Neural progenitor cell (in vitro differentiated cells): ENCODE results near the gene TRAF1. TPM values are rescaled to one million over a fixed set of nuclear protein-coding genes. Genes with fewer than 3 reads are reported as not detected.

Experiments
- DNase-seq: peaks from one replicate; pipeline ENCODE4 v3.0.0-alpha.2; 2016; ENCODE audit warnings: low spot score
- H2AFZ ChIP-seq: fragments of 200-600 bp; sonication (generic); replicated peaks from 2 replicates; pipeline ENCODE4 v1.6.1; 2016; ENCODE audit warnings: antibody characterized with exemption
- H3F3A ChIP-seq: fragments of 200-600 bp; sonication (generic); 2 replicates; pipeline ENCODE4 v1.6.1; 2016; ENCODE audit warnings: antibody characterized with exemption, low read depth
- H3K27ac ChIP-seq: fragments of 200-600 bp; sonication (generic); 2 replicates; pipeline ENCODE4 v1.5.1; 2016; ENCODE audit warnings: mild to moderate bottlenecking
- H3K27me3 ChIP-seq: fragments of 200-600 bp; sonication (generic); 2 replicates; pipeline ENCODE4 v1.6.1; 2016; ENCODE audit warnings: mild to moderate bottlenecking, moderate library complexity
- H3K36me3 ChIP-seq: fragments of 200-600 bp; sonication (generic); 2 replicates; pipeline ENCODE4 v1.5.1; 2016
- H3K4me1 ChIP-seq: fragments of 200-600 bp; sonication (generic); 2 replicates; pipeline ENCODE4 v1.6.1; 2016; ENCODE audit warnings: mixed run types
- H3K4me2 ChIP-seq: fragments of 200-600 bp; sonication (generic); 2 replicates; pipeline ENCODE4 v1.6.1; 2016
- H3K4me3 ChIP-seq: fragments of 200-600 bp; sonication (generic); 2 replicates; pipeline ENCODE4 v1.5.1; 2016
- H3K79me2 ChIP-seq: fragments of 200-600 bp; sonication (generic); 2 replicates; pipeline ENCODE4 v1.6.1; 2016; ENCODE audit warnings: low read depth
- H3K9ac ChIP-seq: fragments of 200-600 bp; sonication (generic); 2 replicates; pipeline ENCODE4 v1.6.1; 2016
- H3K9me3 ChIP-seq: fragments of 200-600 bp; sonication (generic); 2 replicates; pipeline ENCODE4 v1.5.1; 2016; ENCODE audit warnings: low read depth
- H4K20me1 ChIP-seq: fragments of 200-600 bp; sonication (generic); 2 replicates; pipeline ENCODE4 v1.6.1; 2016; ENCODE audit warnings: low read depth
- H3K27ac Mint-ChIP-seq: 3 replicates; pipeline ENCODE4 v1.8.0; 2021; ENCODE audit warnings: mixed read lengths
- H3K27me3 Mint-ChIP-seq: 2 replicates; pipeline ENCODE4 v1.8.0; 2022; ENCODE audit warnings: low read depth, mild to moderate bottlenecking, inconsistent platforms, moderate library complexity, mixed read lengths; ENCODE audit not compliant: insufficient read depth
- H3K36me3 Mint-ChIP-seq: 3 replicates; pipeline ENCODE4 v1.8.0; 2021; ENCODE audit warnings: mixed read lengths
- H3K4me1 Mint-ChIP-seq: 3 replicates; pipeline ENCODE4 v1.8.0; 2021; ENCODE audit warnings: mixed read lengths
- H3K4me3 Mint-ChIP-seq: 3 replicates; pipeline ENCODE4 v1.8.0; 2021; ENCODE audit warnings: mild to moderate bottlenecking, moderate library complexity, mixed read lengths
- H3K9me3 Mint-ChIP-seq: 3 replicates; pipeline ENCODE4 v1.8.0; 2020; ENCODE audit warnings: mixed read lengths
- CTCF ChIP-seq: fragments of 200-600 bp; sonication (generic); IDR thresholded peaks from 2 replicates; pipeline ENCODE4 v1.5.1; 2017; ENCODE audit warnings: antibody characterized with exemption, mild to moderate bottlenecking
- EZH2 ChIP-seq: fragments of 200-600 bp; sonication (generic); IDR thresholded peaks from 2 replicates; pipeline ENCODE4 v1.6.1; 2017; ENCODE audit warnings: antibody characterized with exemption, mild to moderate bottlenecking, moderate library complexity
- EZH2phosphoT487 ChIP-seq: fragments of 200-600 bp; sonication (generic); IDR thresholded peaks from 2 replicates; pipeline ENCODE4 v1.6.1; 2017; ENCODE audit warnings: antibody characterized with exemption
- total RNA-seq: library from RNA; depleted of rRNA; stranded (reverse); fragments of >200 nt; gene quantifications from 2 replicates; pipeline ENCODE4 v1.2.3, GENCODE V29; 2015; ENCODE audit warnings: low replicate concordance

The TRAF1 gene
- total RNA-seq, 1 donor from 2014 or later: 3.2 TPM

GRCh38 chr9:120946259-120946658, 19.7 kb upstream of the TRAF1 start:
- H3K4me2 ChIP-seq: no peak overlapping the region
- no peak overlapping the region for H3K27ac Mint-ChIP-seq
- H3K79me2 ChIP-seq: no peaks in the 10 kb centered on the region
- no peak overlapping the region for H2AFZ ChIP-seq
- peaks cover 13% of the 10 kb centered on the region for H3K4me1 Mint-ChIP-seq
- peaks cover 2% of the 10 kb centered on the region for H3F3A ChIP-seq
- H3K27ac ChIP-seq: no peak overlapping the region
- H3K36me3 Mint-ChIP-seq: no peaks in the 10 kb centered on the region
- no peaks in the 10 kb centered on the region for H4K20me1 ChIP-seq
- H3K27me3 ChIP-seq: no peaks in the 10 kb centered on the region
- H3K27me3 Mint-ChIP-seq: peaks cover 7% of the 10 kb centered on the region
- no peak for DNase-seq
- H3K9me3 ChIP-seq: no peaks in the 10 kb centered on the region
- peaks cover 12% of the 10 kb centered on the region for H3K4me1 ChIP-seq
- TF ChIP-seq EZH2phosphoT487: no peak
- no peak for TF ChIP-seq CTCF
- no peak for TF ChIP-seq EZH2
- H3K4me3 ChIP-seq: no peak overlapping the region
- no peaks in the 10 kb centered on the region for H3K36me3 ChIP-seq
- no peaks in the 10 kb centered on the region for H3K9me3 Mint-ChIP-seq
- no peak overlapping the region for H3K9ac ChIP-seq
- H3K4me3 Mint-ChIP-seq: no peak overlapping the region

GRCh38 chr9:120944948-120945347, 18.4 kb upstream of the TRAF1 start:
- DNase-seq: no peak
- no peak overlapping the region for H3K4me3 Mint-ChIP-seq
- peaks cover 26% of the 10 kb centered on the region for H3K4me1 ChIP-seq
- H3K79me2 ChIP-seq: no peaks in the 10 kb centered on the region
- H4K20me1 ChIP-seq: no peaks in the 10 kb centered on the region
- no peaks in the 10 kb centered on the region for H3K36me3 ChIP-seq
- no peaks in the 10 kb centered on the region for H3K27me3 ChIP-seq
- H3K27me3 Mint-ChIP-seq: peaks cover 7% of the 10 kb centered on the region
- peak overlapping the region; percentile 17 for H3K27ac Mint-ChIP-seq
- no peak overlapping the region for H3K4me2 ChIP-seq
- H3K36me3 Mint-ChIP-seq: no peaks in the 10 kb centered on the region
- no peak overlapping the region for H3K4me3 ChIP-seq
- no peak overlapping the region for H3K27ac ChIP-seq
- no peak overlapping the region for H2AFZ ChIP-seq
- H3K4me1 Mint-ChIP-seq: peaks cover 20% of the 10 kb centered on the region
- no peaks in the 10 kb centered on the region for H3K9me3 Mint-ChIP-seq
- no peaks in the 10 kb centered on the region for H3K9me3 ChIP-seq
- H3K9ac ChIP-seq: no peak overlapping the region
- no peak for TF ChIP-seq EZH2
- no peak for TF ChIP-seq EZH2phosphoT487
- TF ChIP-seq CTCF: no peak
- H3F3A ChIP-seq: peaks cover 3% of the 10 kb centered on the region

GRCh38 chr9:120944434-120944843, 17.8 kb upstream of the TRAF1 start:
- Histone ChIP-seq H3F3A (peaks cover 3% of the 10 kb centered on the region), H3K9ac (no peak overlapping the region), H2AFZ (no peak overlapping the region), H3K4me1 (peaks cover 29% of the 10 kb centered on the region), H3K9me3 (no peaks in the 10 kb centered on the region), H4K20me1 (no peaks in the 10 kb centered on the region), H3K27ac (no peak overlapping the region), H3K27me3 (no peaks in the 10 kb centered on the region), H3K79me2 (no peaks in the 10 kb centered on the region), H3K36me3 (no peaks in the 10 kb centered on the region), H3K4me2 (no peak overlapping the region), H3K4me3 (no peak overlapping the region)
- Mint-ChIP-seq H3K9me3 (no peaks in the 10 kb centered on the region), H3K4me1 (peaks cover 21% of the 10 kb centered on the region), H3K36me3 (no peaks in the 10 kb centered on the region), H3K27me3 (peaks cover 7% of the 10 kb centered on the region), H3K4me3 (no peak overlapping the region), H3K27ac (peak overlapping the region; percentile 17)
- TF ChIP-seq EZH2phosphoT487 (no peak), CTCF (no peak), EZH2 (no peak)
- DNase-seq: no peak
